ENCODE measurements around the gene EFHB. TPM values are rescaled to one million over a fixed set of nuclear protein-coding genes. Genes with fewer than 3 reads are reported as not detected.
"Not testable (repeated sequence)": the region's sequence is repeated elsewhere in the genome, so short reads cannot be mapped to it uniquely, and the experiment has no call there.

EFHB gene
- total RNA-seq, 2 experiments from 2014 or later: 0.69 to 0.77 TPM

GRCh38 chr3:19967208-19967607, 33.2 kb upstream of the EFHB start:
- intact Hi-C loops (cut with micrococcal nuclease): no loop called here
- Mint-ChIP-seq H3K27ac (no peak overlapping the region), H3K36me3 (ENCODE audit: low read depth) (peaks cover 20% of the 10 kb centered on the region), H3K4me3 (no peak overlapping the region), H3K4me1 (ENCODE audit: low read depth) (peaks cover 37% of the 10 kb centered on the region), H3K9me3 (no peaks in the 10 kb centered on the region), H3K27me3 (no peaks in the 10 kb centered on the region)
- DNase-seq (no peak), ATAC-seq (no peak)
- ChIA-PET CTCF (no interaction called here), POLR2A (no interaction called here)
- TF ChIP-seq, protein P1, sequence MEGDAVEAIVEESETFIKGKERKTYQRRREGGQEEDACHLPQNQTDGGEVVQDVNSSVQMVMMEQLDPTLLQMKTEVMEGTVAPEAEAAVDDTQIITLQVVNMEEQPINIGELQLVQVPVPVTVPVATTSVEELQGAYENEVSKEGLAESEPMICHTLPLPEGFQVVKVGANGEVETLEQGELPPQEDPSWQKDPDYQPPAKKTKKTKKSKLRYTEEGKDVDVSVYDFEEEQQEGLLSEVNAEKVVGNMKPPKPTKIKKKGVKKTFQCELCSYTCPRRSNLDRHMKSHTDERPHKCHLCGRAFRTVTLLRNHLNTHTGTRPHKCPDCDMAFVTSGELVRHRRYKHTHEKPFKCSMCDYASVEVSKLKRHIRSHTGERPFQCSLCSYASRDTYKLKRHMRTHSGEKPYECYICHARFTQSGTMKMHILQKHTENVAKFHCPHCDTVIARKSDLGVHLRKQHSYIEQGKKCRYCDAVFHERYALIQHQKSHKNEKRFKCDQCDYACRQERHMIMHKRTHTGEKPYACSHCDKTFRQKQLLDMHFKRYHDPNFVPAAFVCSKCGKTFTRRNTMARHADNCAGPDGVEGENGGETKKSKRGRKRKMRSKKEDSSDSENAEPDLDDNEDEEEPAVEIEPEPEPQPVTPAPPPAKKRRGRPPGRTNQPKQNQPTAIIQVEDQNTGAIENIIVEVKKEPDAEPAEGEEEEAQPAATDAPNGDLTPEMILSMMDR (IDR thresholded peaks at IDR 0.05): no peak

DNA sequence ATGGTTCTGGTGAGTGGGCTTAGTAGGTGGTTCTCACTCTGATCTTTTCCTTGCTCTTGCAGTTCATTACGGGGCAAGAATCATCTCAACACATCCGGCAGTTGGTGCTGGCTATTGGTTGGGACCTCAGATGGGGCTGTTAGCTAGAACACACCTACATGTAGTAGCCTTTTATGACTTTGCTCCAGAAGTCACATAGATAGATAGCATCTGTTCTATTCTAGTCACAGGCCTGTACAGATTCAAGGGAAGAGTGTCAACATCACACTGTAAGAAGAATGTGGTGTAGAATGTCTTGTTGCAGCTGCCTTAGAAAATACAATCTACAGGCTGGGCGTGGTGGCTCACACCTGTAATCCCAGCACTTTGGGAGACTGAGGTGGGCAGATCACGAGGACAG, 27.9 kb upstream of the EFHB start:
- ChIA-PET POLR2A (interaction anchor here (0.6 kb wide), 1 partner anchor 68 kb away, joined by 3 read pairs; no protein-coding TSS in a partner anchor), CTCF (no interaction called here)
- Mint-ChIP-seq H3K27ac (no peak overlapping the region), H3K9me3 (no peaks in the 10 kb centered on the region), H3K27me3 (no peaks in the 10 kb centered on the region), H3K4me3 (no peak overlapping the region), H3K4me1 (ENCODE audit: low read depth) (peaks cover 55% of the 10 kb centered on the region), H3K36me3 (ENCODE audit: low read depth) (peaks cover 41% of the 10 kb centered on the region)
- TF ChIP-seq, protein P1 (IDR thresholded peaks at IDR 0.05): no peak
- DNase-seq (no peak), ATAC-seq (no peak)
- intact Hi-C loops (cut with micrococcal nuclease): no loop called here

- no peaks in the 10 kb centered on the region for H3K27me3 Mint-ChIP-seq
- H3K36me3 Mint-ChIP-seq (ENCODE audit: low read depth): peaks cover 41% of the 10 kb centered on the region
- intact Hi-C loops (cut with micrococcal nuclease): no loop called here
- no peak overlapping the region for H3K27ac Mint-ChIP-seq
- TF ChIP-seq, protein P1 (IDR thresholded peaks at IDR 0.05): no peak
- H3K4me1 Mint-ChIP-seq (ENCODE audit: low read depth): peaks cover 51% of the 10 kb centered on the region
- DNase-seq (no peak), ATAC-seq (no peak)
- no peak overlapping the region for H3K4me3 Mint-ChIP-seq
- ChIA-PET POLR2A (interaction anchor here (0.6 kb wide), 1 partner anchor 158 kb away, joined by 3 read pairs; no protein-coding TSS in a partner anchor), CTCF (no interaction called here)
- no peaks in the 10 kb centered on the region for H3K9me3 Mint-ChIP-seq
Measured at GRCh38 chr3:19960696-19961095, 26.7 kb upstream of the EFHB start.

- H3K27me3 Mint-ChIP-seq: no peaks in the 10 kb centered on the region
- TF ChIP-seq, protein P1 (IDR thresholded peaks at IDR 0.05): no peak
- no peak overlapping the region for H3K27ac Mint-ChIP-seq
- H3K9me3 Mint-ChIP-seq: no peaks in the 10 kb centered on the region
- no peak overlapping the region for H3K4me3 Mint-ChIP-seq
- H3K4me1 Mint-ChIP-seq (ENCODE audit: low read depth): peaks cover 55% of the 10 kb centered on the region
- no peak for DNase-seq
- intact Hi-C loops (cut with micrococcal nuclease): no loop called here
- POLR2A ChIA-PET: no interaction called here
- H3K36me3 Mint-ChIP-seq (ENCODE audit: low read depth): peaks cover 49% of the 10 kb centered on the region
- ATAC-seq: no peak
- CTCF ChIA-PET: no interaction called here
Measured at GRCh38 chr3:19959505-19959904, 25.5 kb upstream of the EFHB start.

- H3K27me3 Mint-ChIP-seq; H3K4me3 Mint-ChIP-seq; DNase-seq; H3K9me3 Mint-ChIP-seq; POLR2A ChIA-PET; CTCF ChIA-PET; ATAC-seq; intact Hi-C loops (cut with micrococcal nuclease); H3K27ac Mint-ChIP-seq: not testable (repeated sequence)
- peaks cover 52% of the 10 kb centered on the region for H3K4me1 Mint-ChIP-seq (ENCODE audit: low read depth)
- H3K36me3 Mint-ChIP-seq (ENCODE audit: low read depth): peaks cover 50% of the 10 kb centered on the region
Measured at GRCh38 chr3:19957354-19957753, 23.3 kb upstream of the EFHB start.

DNA sequence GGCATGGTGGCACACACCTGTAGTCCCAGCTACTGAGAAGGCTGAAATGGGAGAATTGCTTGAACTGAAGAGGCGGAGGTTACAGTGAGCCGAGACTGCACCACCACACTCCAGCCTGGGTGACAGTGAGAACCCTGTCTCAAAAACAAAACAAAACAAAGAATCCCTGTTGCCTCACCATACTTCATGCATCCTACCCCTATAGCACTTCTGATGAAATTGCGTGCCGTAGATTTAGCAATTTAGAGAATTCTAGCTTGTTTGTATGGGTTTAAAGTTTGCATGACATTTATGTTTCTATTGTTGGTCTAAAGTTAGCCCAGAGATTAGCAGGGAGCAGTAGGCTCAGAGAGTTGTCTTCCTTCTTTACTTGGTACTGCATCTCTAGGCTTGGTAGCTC, 20.7 kb upstream of the EFHB start:
- H3K4me3 Mint-ChIP-seq: no peak overlapping the region
- POLR2A ChIA-PET: no interaction called here
- no peak for DNase-seq
- CTCF ChIA-PET: interaction anchor here (1.1 kb wide), 1 partner anchor 21 kb away, joined by 4 read pairs; no protein-coding TSS in a partner anchor
- TF ChIP-seq, protein P1 (IDR thresholded peaks at IDR 0.05): no peak
- ATAC-seq: no peak
- H3K9me3 Mint-ChIP-seq: no peaks in the 10 kb centered on the region
- H3K4me1 Mint-ChIP-seq (ENCODE audit: low read depth): peaks cover 49% of the 10 kb centered on the region
- no peaks in the 10 kb centered on the region for H3K27me3 Mint-ChIP-seq
- peaks cover 44% of the 10 kb centered on the region for H3K36me3 Mint-ChIP-seq (ENCODE audit: low read depth)
- intact Hi-C loops (cut with micrococcal nuclease): no loop called here
- H3K27ac Mint-ChIP-seq: no peak overlapping the region

All from activated CD8-positive, alpha-beta T cell treated with anti-CD3 and anti-CD28 coated beads for 36 hours (primary cell).